ENCODE measurements around the gene ACAP2.
A peak's percentile ranks its signal among the peaks of the same experiment; 100 is the strongest.
"Not testable (repeated sequence)": the region's sequence is repeated elsewhere in the genome, so short reads cannot be mapped to it uniquely, and the experiment has no call there.

Gene ACAP2

GRCh38 chr3:195319060-195319459 lies 123.8 kb downstream of the ACAP2 start:
- DNase-seq, result no peak
- H3K36me3 Mint-ChIP-seq (ENCODE audit: low read depth), result peaks cover 55% of the 10 kb centered on the region
- H3K9me3 Mint-ChIP-seq, result peaks cover 9% of the 10 kb centered on the region
- H3K27me3 Mint-ChIP-seq, result no peaks in the 10 kb centered on the region
- peaks cover 15% of the 10 kb centered on the region for H3K4me1 Mint-ChIP-seq (ENCODE audit: low read depth)
- H3K27ac Mint-ChIP-seq, result peak overlapping the region; percentile 11
- H3K4me3 Mint-ChIP-seq, result no peak overlapping the region

- Mint-ChIP-seq H3K36me3 (ENCODE audit: low read depth) (peaks cover 17% of the 10 kb centered on the region), H3K27ac (no peak overlapping the region), H3K9me3 (no peaks in the 10 kb centered on the region)
Observed at GRCh38 chr3:195312714-195313113, 130.1 kb downstream of the ACAP2 start.

GRCh38 chr3:195307711-195308110 lies 135.1 kb downstream of the ACAP2 start:
- H3K36me3 Mint-ChIP-seq (ENCODE audit: low read depth), result peaks cover 38% of the 10 kb centered on the region
- no peaks in the 10 kb centered on the region for H3K9me3 Mint-ChIP-seq

More at GRCh38 chr3:195312714-195313113, 130.1 kb downstream of the ACAP2 start:
- Mint-ChIP-seq H3K4me1 (ENCODE audit: low read depth) (peaks cover 1% of the 10 kb centered on the region), H3K4me3 (no peak overlapping the region), H3K27me3 (no peaks in the 10 kb centered on the region)
- no peak for DNase-seq

GRCh38 chr3:195306369-195306768 lies 136.5 kb downstream of the ACAP2 start:
- Mint-ChIP-seq H3K4me1 (ENCODE audit: low read depth) (no peaks in the 10 kb centered on the region), H3K27ac (no peak overlapping the region), H3K4me3 (no peak overlapping the region), H3K36me3 (ENCODE audit: low read depth) (peaks cover 48% of the 10 kb centered on the region), H3K27me3 (no peaks in the 10 kb centered on the region), H3K9me3 (no peaks in the 10 kb centered on the region)
- DNase-seq, result no peak

More at GRCh38 chr3:195307711-195308110, 135.1 kb downstream of the ACAP2 start:
- no peaks in the 10 kb centered on the region for H3K4me1 Mint-ChIP-seq (ENCODE audit: low read depth)
- H3K27me3 Mint-ChIP-seq, result no peaks in the 10 kb centered on the region
- no peak overlapping the region for H3K4me3 Mint-ChIP-seq
- H3K27ac Mint-ChIP-seq, result no peak overlapping the region
- DNase-seq, result no peak

GRCh38 chr3:195302431-195302830 lies 140.4 kb downstream of the ACAP2 start:
- Mint-ChIP-seq H3K9me3 (no peaks in the 10 kb centered on the region), H3K27me3 (no peaks in the 10 kb centered on the region), H3K27ac (no peak overlapping the region), H3K4me3 (no peak overlapping the region), H3K4me1 (ENCODE audit: low read depth) (no peaks in the 10 kb centered on the region), H3K36me3 (ENCODE audit: low read depth) (peaks cover 62% of the 10 kb centered on the region)
- DNase-seq, result no peak

- peaks cover 62% of the 10 kb centered on the region for H3K36me3 Mint-ChIP-seq (ENCODE audit: low read depth)
Observed at GRCh38 chr3:195297446-195297845, 145.4 kb downstream of the ACAP2 start.

GRCh38 chr3:195296662-195297061 lies 146.2 kb downstream of the ACAP2 start:
- no peaks in the 10 kb centered on the region for H3K9me3 Mint-ChIP-seq
- H3K4me1 Mint-ChIP-seq (ENCODE audit: low read depth), result no peaks in the 10 kb centered on the region
- H3K36me3 Mint-ChIP-seq (ENCODE audit: low read depth), result peaks cover 65% of the 10 kb centered on the region
- H3K27me3 Mint-ChIP-seq, result no peaks in the 10 kb centered on the region
- no peak overlapping the region for H3K4me3 Mint-ChIP-seq
- no peak for DNase-seq
- H3K27ac Mint-ChIP-seq, result no peak overlapping the region

More at GRCh38 chr3:195297446-195297845, 145.4 kb downstream of the ACAP2 start:
- H3K27me3 Mint-ChIP-seq, result no peaks in the 10 kb centered on the region
- H3K9me3 Mint-ChIP-seq, result no peaks in the 10 kb centered on the region
- no peak overlapping the region for H3K4me3 Mint-ChIP-seq
- no peak for DNase-seq
- no peaks in the 10 kb centered on the region for H3K4me1 Mint-ChIP-seq (ENCODE audit: low read depth)
- H3K27ac Mint-ChIP-seq, result peak overlapping the region; percentile 5

- no peaks in the 10 kb centered on the region for H3K9me3 Mint-ChIP-seq
Observed at GRCh38 chr3:195291121-195291520, 151.7 kb downstream of the ACAP2 start.

GRCh38 chr3:195290643-195291042 lies 152.2 kb downstream of the ACAP2 start:
- H3K27me3 Mint-ChIP-seq; H3K4me1 Mint-ChIP-seq (ENCODE audit: low read depth); H3K27ac Mint-ChIP-seq; DNase-seq; H3K9me3 Mint-ChIP-seq; H3K4me3 Mint-ChIP-seq: not testable (repeated sequence)
- H3K36me3 Mint-ChIP-seq (ENCODE audit: low read depth), result peaks cover 75% of the 10 kb centered on the region

More at GRCh38 chr3:195291121-195291520, 151.7 kb downstream of the ACAP2 start:
- no peak overlapping the region for H3K27ac Mint-ChIP-seq
- no peaks in the 10 kb centered on the region for H3K27me3 Mint-ChIP-seq
- no peaks in the 10 kb centered on the region for H3K4me1 Mint-ChIP-seq (ENCODE audit: low read depth)
- no peak for DNase-seq
- H3K36me3 Mint-ChIP-seq (ENCODE audit: low read depth), result peaks cover 72% of the 10 kb centered on the region
- H3K4me3 Mint-ChIP-seq, result no peak overlapping the region

GRCh38 chr3:195286115-195286872 lies 156.5 kb downstream of the ACAP2 start:
- H3K4me1 Mint-ChIP-seq (ENCODE audit: low read depth), result peaks cover 20% of the 10 kb centered on the region
- no peaks in the 10 kb centered on the region for H3K9me3 Mint-ChIP-seq
- DNase-seq, result no peak

GRCh38 chr3:195285372-195285771 lies 157.4 kb downstream of the ACAP2 start:
- H3K27me3 Mint-ChIP-seq, result no peaks in the 10 kb centered on the region
- peaks cover 67% of the 10 kb centered on the region for H3K36me3 Mint-ChIP-seq (ENCODE audit: low read depth)
- no peak for DNase-seq
- peaks cover 20% of the 10 kb centered on the region for H3K4me1 Mint-ChIP-seq (ENCODE audit: low read depth)
- H3K27ac Mint-ChIP-seq, result no peak overlapping the region
- no peaks in the 10 kb centered on the region for H3K9me3 Mint-ChIP-seq
- H3K4me3 Mint-ChIP-seq, result no peak overlapping the region

More at GRCh38 chr3:195286115-195286872, 156.5 kb downstream of the ACAP2 start:
- no peak overlapping the region for H3K27ac Mint-ChIP-seq
- H3K4me3 Mint-ChIP-seq, result no peak overlapping the region
- peaks cover 72% of the 10 kb centered on the region for H3K36me3 Mint-ChIP-seq (ENCODE audit: low read depth)
- no peaks in the 10 kb centered on the region for H3K27me3 Mint-ChIP-seq

GRCh38 chr3:195284842-195285241 lies 158.0 kb downstream of the ACAP2 start:
- no peaks in the 10 kb centered on the region for H3K27me3 Mint-ChIP-seq
- peaks cover 62% of the 10 kb centered on the region for H3K36me3 Mint-ChIP-seq (ENCODE audit: low read depth)
- no peak overlapping the region for H3K4me3 Mint-ChIP-seq
- no peak for DNase-seq
- H3K27ac Mint-ChIP-seq, result no peak overlapping the region
- peaks cover 20% of the 10 kb centered on the region for H3K4me1 Mint-ChIP-seq (ENCODE audit: low read depth)
- no peaks in the 10 kb centered on the region for H3K9me3 Mint-ChIP-seq

- peak overlapping the region; percentile 55 for H3K27ac Mint-ChIP-seq
Observed at GRCh38 chr3:195282961-195283360, 159.9 kb downstream of the ACAP2 start.

GRCh38 chr3:195274259-195274966 lies 168.4 kb downstream of the ACAP2 start:
- no peak for DNase-seq
- H3K27ac Mint-ChIP-seq, result no peak overlapping the region
- H3K9me3 Mint-ChIP-seq, result no peaks in the 10 kb centered on the region
- H3K4me1 Mint-ChIP-seq (ENCODE audit: low read depth), result peaks cover 15% of the 10 kb centered on the region
- H3K4me3 Mint-ChIP-seq, result no peak overlapping the region
- H3K27me3 Mint-ChIP-seq, result no peaks in the 10 kb centered on the region
- peaks cover 14% of the 10 kb centered on the region for H3K36me3 Mint-ChIP-seq (ENCODE audit: low read depth)

More at GRCh38 chr3:195282961-195283360, 159.9 kb downstream of the ACAP2 start:
- Mint-ChIP-seq H3K9me3 (no peaks in the 10 kb centered on the region), H3K4me1 (ENCODE audit: low read depth) (peaks cover 20% of the 10 kb centered on the region), H3K4me3 (no peak overlapping the region), H3K27me3 (no peaks in the 10 kb centered on the region), H3K36me3 (ENCODE audit: low read depth) (peaks cover 54% of the 10 kb centered on the region)
- no peak for DNase-seq
